ENCODE measurements around the gene MYH10. TPM values are rescaled to one million over a fixed set of nuclear protein-coding genes. Genes with fewer than 3 reads are reported as not detected.

The MYH10 gene
- total RNA-seq, 3 donors from 2014 or later: 4.3 to 23.8 (median 10.1) TPM

- TF ChIP-seq CTCF (IDR thresholded peaks at IDR 0.05): no peak
- no peak for DNase-seq
- intact Hi-C loops (cut with DNase I, micrococcal nuclease): no loop called here
- no peaks in the 10 kb centered on the region for H3K9me3 ChIP-seq
- H3K4me1 ChIP-seq (ENCODE audit: low read depth): no peaks in the 10 kb centered on the region
- ATAC-seq: no peak
- H3K4me3 ChIP-seq: no peak overlapping the region
- no peaks in the 10 kb centered on the region for H3K36me3 ChIP-seq (ENCODE audit: low read depth)
Observed at GRCh38 chr17:8602679-8603078, 27.8 kb downstream of the MYH10 start.

GRCh38 chr17:8599351-8600011 is 31.0 kb downstream of the MYH10 start:
- H3K4me1 ChIP-seq (ENCODE audit: low read depth): no peaks in the 10 kb centered on the region

GRCh38 chr17:8598913-8599312 is 31.6 kb downstream of the MYH10 start:
- intact Hi-C loops (cut with DNase I, micrococcal nuclease): no loop called here
- ATAC-seq (no peak), DNase-seq (no peak)
- H3K9me3 ChIP-seq: no peaks in the 10 kb centered on the region
- H3K36me3 ChIP-seq (ENCODE audit: low read depth): no peaks in the 10 kb centered on the region
- no peaks in the 10 kb centered on the region for H3K4me1 ChIP-seq (ENCODE audit: low read depth)
- no peak overlapping the region for H3K4me3 ChIP-seq
- TF ChIP-seq CTCF (IDR thresholded peaks at IDR 0.05): no peak

More at GRCh38 chr17:8599351-8600011, 31.0 kb downstream of the MYH10 start:
- Histone ChIP-seq H3K4me3 (no peak overlapping the region), H3K9me3 (no peaks in the 10 kb centered on the region), H3K36me3 (ENCODE audit: low read depth) (no peaks in the 10 kb centered on the region)
- no peak for DNase-seq
- ATAC-seq: no peak
- intact Hi-C loops (cut with DNase I, micrococcal nuclease): no loop called here
- TF ChIP-seq CTCF (IDR thresholded peaks at IDR 0.05): no peak

GRCh38 chr17:8593830-8594229 is 36.7 kb downstream of the MYH10 start:
- no peak for ATAC-seq
- no peaks in the 10 kb centered on the region for H3K36me3 ChIP-seq (ENCODE audit: low read depth)
- DNase-seq: no peak
- no peak overlapping the region for H3K4me3 ChIP-seq
- H3K4me1 ChIP-seq (ENCODE audit: low read depth): no peaks in the 10 kb centered on the region
- TF ChIP-seq CTCF (IDR thresholded peaks at IDR 0.05): no peak
- H3K9me3 ChIP-seq: no peaks in the 10 kb centered on the region
- intact Hi-C loops (cut with DNase I, micrococcal nuclease): no loop called here

GRCh38 chr17:8593276-8593675 is 37.2 kb downstream of the MYH10 start:
- Histone ChIP-seq H3K9me3 (no peaks in the 10 kb centered on the region), H3K4me3 (no peak overlapping the region), H3K36me3 (ENCODE audit: low read depth) (no peaks in the 10 kb centered on the region), H3K4me1 (ENCODE audit: low read depth) (no peaks in the 10 kb centered on the region)
- ATAC-seq (no peak), DNase-seq (no peak)
- intact Hi-C loops (cut with DNase I, micrococcal nuclease): no loop called here
- no peak for TF ChIP-seq CTCF (IDR thresholded peaks at IDR 0.05)

Data from mucosa of descending colon (tissue), 3 donors.